Bronchial epithelial cell (primary cell): ENCODE measurements around the gene GRK2. TPM values are rescaled to one million over a fixed set of nuclear protein-coding genes. Genes with fewer than 3 reads are reported as not detected.

Source experiments
- DNase-seq: peaks from one replicate; pipeline ENCODE4 v3.0.0-alpha.2; 2010; ENCODE audit warnings: low read depth
- FAIRE-seq: peaks from 2 replicates; lab custom pipeline; 2011; peaks lifted over from hg19 to GRCh38; lab: Jason Lieb, UNC
- H3K27me3 ChIP-seq: 2 replicates; pipeline ENCODE4 v1.5.1; 2011; ENCODE audit warnings: low read length; ENCODE audit not compliant: control insufficient read depth, insufficient read depth
- H3K36me3 ChIP-seq: 2 replicates; pipeline ENCODE4 v1.5.1; 2011; ENCODE audit warnings: low read length; ENCODE audit not compliant: control insufficient read depth, insufficient read depth
- H3K4me3 ChIP-seq: 2 replicates; pipeline ENCODE4 v1.5.1; 2011; ENCODE audit warnings: mild to moderate bottlenecking, low read depth, low read length, control low read depth
- CTCF ChIP-seq: IDR thresholded peaks from 2 replicates; pipeline ENCODE4 v1.5.1; 2011; ENCODE audit warnings: mild to moderate bottlenecking, moderate library complexity, low read length, control low read depth, inconsistent platforms; ENCODE audit not compliant: insufficient read depth, severe bottlenecking
- total RNA-seq: library from RNA; depleted of rRNA; stranded (reverse); fragments of >200 nt; gene quantifications from 2 replicates; pipeline ENCODE4 v1.2.1, GENCODE V29; 2014

Gene GRK2
- total RNA-seq, 1 donor from 2014 or later = 55.0 TPM

GRCh38 chr11:67268081-67268961 is 2.0 kb downstream of the GRK2 start:
- DNase-seq (no peak), FAIRE-seq (no peak)
- Histone ChIP-seq H3K36me3 (peaks cover 21% of the 10 kb centered on the region), H3K4me3 (peak overlapping the region; percentile 76), H3K27me3 (no peaks in the 10 kb centered on the region)
- no peak for TF ChIP-seq CTCF

GRCh38 chr11:67268962-67269268 is 2.6 kb downstream of the GRK2 start:
- no peak for FAIRE-seq
- TF ChIP-seq CTCF = no peak
- peaks cover 21% of the 10 kb centered on the region for H3K36me3 ChIP-seq
- DNase-seq = no peak
- no peaks in the 10 kb centered on the region for H3K27me3 ChIP-seq
- H3K4me3 ChIP-seq = no peak overlapping the region

GRCh38 chr11:67269401-67270255 is 3.4 kb downstream of the GRK2 start:
- no peak overlapping the region for H3K4me3 ChIP-seq
- no peak for DNase-seq

GRCh38 chr11:67270256-67271204 is 4.3 kb downstream of the GRK2 start:
- FAIRE-seq = no peak
- DNase-seq = no peak
- Histone ChIP-seq H3K27me3 (no peaks in the 10 kb centered on the region), H3K4me3 (no peak overlapping the region), H3K36me3 (peaks cover 26% of the 10 kb centered on the region)
- TF ChIP-seq CTCF = no peak

More at GRCh38 chr11:67269401-67270255, 3.4 kb downstream of the GRK2 start:
- no peak for TF ChIP-seq CTCF
- Histone ChIP-seq H3K36me3 (peaks cover 23% of the 10 kb centered on the region), H3K27me3 (no peaks in the 10 kb centered on the region)
- no peak for FAIRE-seq

- peaks cover 30% of the 10 kb centered on the region for H3K36me3 ChIP-seq
- DNase-seq (no peak), FAIRE-seq (no peak)
- no peak overlapping the region for H3K4me3 ChIP-seq
- no peaks in the 10 kb centered on the region for H3K27me3 ChIP-seq
- no peak for TF ChIP-seq CTCF
Observed at GRCh38 chr11:67271205-67271540, 4.9 kb downstream of the GRK2 start.
